ENCODE measurements around the gene SULF2.

SULF2 gene

DNA sequence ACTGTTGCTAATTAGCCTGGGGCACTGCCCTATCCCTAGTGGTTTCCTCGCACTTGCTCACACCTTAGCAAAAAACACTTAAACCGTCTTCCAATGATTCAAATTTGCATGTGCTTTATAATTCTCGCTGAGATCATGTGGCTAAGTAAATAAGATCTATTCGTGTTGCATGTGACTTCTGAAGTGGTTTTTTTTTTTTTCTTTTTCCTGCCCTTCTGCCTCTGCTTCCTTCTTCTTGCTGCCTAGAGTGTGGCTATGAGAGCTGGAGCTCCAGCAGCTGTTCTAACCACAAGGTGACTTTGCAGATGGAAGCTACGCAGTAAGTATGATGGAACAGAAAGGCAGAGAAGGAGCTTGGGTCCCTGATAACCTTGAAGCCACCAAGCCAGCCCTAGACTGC lies 36.5 kb downstream of the SULF2 start:
- peak overlapping the region; percentile 78 for H3K27ac ChIP-seq

DNA sequence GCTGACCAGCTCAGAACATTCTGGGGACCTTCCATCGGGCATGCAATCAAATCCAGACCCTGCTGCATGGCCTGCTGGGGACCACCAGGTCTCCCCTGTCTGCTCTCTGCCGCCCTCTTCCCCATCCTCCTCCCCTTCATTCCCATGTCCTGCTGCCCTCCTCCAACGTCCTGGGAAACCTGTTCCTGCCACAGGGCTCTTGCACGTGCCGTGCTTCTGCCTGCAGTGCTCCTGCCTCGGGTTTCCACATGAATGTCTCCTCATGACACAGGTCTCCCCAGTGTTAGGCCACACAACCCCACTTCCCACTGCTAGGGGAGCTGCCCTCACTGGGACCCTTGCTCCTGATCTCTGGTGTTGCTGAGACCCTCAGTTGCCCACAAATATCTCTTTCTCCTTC lies 37.2 kb downstream of the SULF2 start:
- peak overlapping the region; percentile 78 for H3K27ac ChIP-seq
- TF ChIP-seq, protein P1, sequence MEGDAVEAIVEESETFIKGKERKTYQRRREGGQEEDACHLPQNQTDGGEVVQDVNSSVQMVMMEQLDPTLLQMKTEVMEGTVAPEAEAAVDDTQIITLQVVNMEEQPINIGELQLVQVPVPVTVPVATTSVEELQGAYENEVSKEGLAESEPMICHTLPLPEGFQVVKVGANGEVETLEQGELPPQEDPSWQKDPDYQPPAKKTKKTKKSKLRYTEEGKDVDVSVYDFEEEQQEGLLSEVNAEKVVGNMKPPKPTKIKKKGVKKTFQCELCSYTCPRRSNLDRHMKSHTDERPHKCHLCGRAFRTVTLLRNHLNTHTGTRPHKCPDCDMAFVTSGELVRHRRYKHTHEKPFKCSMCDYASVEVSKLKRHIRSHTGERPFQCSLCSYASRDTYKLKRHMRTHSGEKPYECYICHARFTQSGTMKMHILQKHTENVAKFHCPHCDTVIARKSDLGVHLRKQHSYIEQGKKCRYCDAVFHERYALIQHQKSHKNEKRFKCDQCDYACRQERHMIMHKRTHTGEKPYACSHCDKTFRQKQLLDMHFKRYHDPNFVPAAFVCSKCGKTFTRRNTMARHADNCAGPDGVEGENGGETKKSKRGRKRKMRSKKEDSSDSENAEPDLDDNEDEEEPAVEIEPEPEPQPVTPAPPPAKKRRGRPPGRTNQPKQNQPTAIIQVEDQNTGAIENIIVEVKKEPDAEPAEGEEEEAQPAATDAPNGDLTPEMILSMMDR (conservative IDR thresholded peaks at IDR 0.05; ENCODE audit: low read depth) = no peak
- POLR2A ChIA-PET (ENCODE audit: low non-redundant PET) = no interaction called here
- DNase-seq (ENCODE audit: low spot score) = no peak
- CTCF ChIA-PET = no interaction called here

More for the DNA sequence above, 36.5 kb downstream of the SULF2 start:
- DNase-seq (ENCODE audit: low spot score) = no peak
- TF ChIP-seq, protein P1 (conservative IDR thresholded peaks at IDR 0.05; ENCODE audit: low read depth) = no peak
- ChIA-PET CTCF (interaction anchor here (0.6 kb wide), 1 partner anchor 85 kb away, joined by 3 read pairs; no protein-coding TSS in a partner anchor), POLR2A (ENCODE audit: low non-redundant PET) (no interaction called here)

DNA sequence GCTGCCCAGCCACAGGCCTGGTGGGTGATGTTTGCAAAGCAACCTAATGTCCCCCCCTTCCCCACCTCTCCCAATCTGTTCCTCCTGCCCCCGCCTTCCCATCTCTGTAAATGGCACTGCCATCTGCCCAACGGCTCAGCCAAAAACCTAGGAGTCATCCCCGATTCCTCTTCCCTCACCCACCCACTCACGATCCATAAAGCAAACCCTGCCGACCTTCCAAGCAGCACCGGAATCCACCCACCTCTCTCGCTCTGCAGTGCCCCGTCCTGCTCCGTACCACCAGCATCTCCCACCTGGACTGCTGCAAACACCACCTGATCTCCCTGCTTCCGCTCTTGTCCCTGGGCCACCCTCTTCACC lies 37.6 kb downstream of the SULF2 start:
- CTCF ChIA-PET = no interaction called here
- TF ChIP-seq, protein P1 (conservative IDR thresholded peaks at IDR 0.05; ENCODE audit: low read depth) = no peak
- no peak for DNase-seq (ENCODE audit: low spot score)
- POLR2A ChIA-PET (ENCODE audit: low non-redundant PET) = no interaction called here
- H3K27ac ChIP-seq = peak overlapping the region; percentile 78

DNA sequence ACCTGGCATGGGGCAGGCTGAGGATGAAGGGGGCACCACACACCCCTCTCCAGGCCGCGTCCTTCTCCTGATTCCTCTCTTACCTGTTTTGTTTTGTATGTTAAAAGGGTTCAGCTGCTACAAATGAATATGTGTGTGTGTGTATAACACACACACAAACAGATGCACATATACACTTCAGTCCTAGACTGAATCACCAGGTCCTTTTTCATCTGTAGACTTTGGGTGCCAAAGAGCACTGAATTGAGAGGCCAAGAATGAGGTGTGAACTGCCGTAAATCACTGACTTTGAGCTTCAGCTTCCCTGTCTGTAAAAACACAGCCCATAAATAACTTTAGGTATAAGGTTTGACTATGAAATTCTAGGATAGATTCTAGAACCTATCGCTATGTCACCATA lies 40.5 kb downstream of the SULF2 start:
- CTCF ChIA-PET = no interaction called here

DNA sequence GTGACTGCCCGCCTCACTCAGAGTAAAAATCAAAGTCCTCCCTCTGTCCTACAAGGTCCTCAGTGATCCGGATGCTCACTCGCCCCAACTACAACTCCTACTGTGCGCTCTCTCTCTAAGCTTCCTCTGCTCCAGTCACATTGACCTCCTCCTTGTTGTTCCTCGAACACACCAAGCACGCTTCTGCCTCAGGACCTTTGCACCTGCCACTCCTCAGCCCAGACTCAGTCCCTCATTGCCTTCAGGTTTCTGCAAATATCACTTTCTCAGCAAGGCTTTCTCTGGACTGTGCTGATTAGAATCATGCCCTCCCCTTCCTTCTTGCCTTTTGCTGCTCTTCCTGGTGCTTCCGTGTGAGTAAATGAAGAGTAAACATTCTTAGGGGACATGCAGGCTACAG lies 41.6 kb downstream of the SULF2 start:
- CTCF ChIA-PET = no interaction called here
- POLR2A ChIA-PET (ENCODE audit: low non-redundant PET) = no interaction called here
- TF ChIP-seq, protein P1 (conservative IDR thresholded peaks at IDR 0.05; ENCODE audit: low read depth) = no peak
- peak overlapping the region; percentile 40 for H3K27ac ChIP-seq
- DNase-seq (ENCODE audit: low spot score) = no peak

More for the DNA sequence above, 40.5 kb downstream of the SULF2 start:
- DNase-seq (ENCODE audit: low spot score) = no peak
- TF ChIP-seq, protein P1 (conservative IDR thresholded peaks at IDR 0.05; ENCODE audit: low read depth) = no peak
- POLR2A ChIA-PET (ENCODE audit: low non-redundant PET) = no interaction called here
- H3K27ac ChIP-seq = peak overlapping the region; percentile 40

DNA sequence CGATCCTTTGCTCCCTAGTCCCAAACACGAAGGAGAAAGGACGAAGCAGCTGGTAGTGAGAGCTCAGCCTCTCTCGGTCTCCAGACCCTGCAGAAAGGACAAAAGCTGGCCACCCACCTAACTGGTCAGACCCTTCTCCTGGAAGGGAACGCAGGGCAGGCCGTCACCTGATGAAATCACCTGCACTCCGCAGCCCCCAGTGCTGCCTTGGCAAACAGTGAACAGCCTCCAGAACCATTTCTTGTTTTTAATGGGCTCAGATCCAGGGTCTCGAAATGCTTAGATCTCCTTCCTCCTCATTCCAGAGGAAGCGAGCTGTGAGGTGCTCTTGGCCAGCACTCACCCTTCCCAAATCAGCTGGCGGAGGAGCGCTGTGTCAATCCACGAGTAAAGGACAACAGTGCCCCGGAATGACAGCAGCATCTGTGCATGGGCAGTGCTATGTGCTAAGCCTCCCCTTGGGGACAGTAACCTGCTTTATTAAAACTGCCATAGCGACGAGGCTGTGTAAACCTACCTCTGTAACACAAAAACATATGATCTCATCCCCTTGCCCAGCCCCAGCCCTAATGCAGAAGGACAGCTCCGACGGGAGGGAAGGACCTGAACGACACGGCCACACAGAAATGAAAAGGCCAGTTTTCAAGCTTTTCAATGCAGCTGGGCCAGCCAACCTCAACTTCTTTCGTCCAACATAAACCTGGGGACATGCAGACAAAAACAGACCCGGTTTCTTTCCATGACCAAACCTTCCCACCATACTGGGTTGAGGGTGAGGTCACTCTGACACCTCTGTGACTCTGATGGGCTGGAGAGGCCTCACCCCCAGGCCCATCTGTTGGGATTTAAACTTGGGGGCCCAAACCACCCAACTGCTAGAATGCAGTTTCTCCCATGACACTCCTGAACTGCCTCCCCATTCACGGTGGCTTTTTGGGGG lies 43.3 kb downstream of the SULF2 start:
- ChIA-PET CTCF (interaction anchor here (0.5 to 0.8 kb wide), 2 partner anchors 523 to 1011 kb away, joined by 4 to 6 read pairs; no protein-coding TSS in a partner anchor), POLR2A (ENCODE audit: low non-redundant PET) (no interaction called here)
- DNase-seq (ENCODE audit: low spot score) = no peak
- TF ChIP-seq, protein P1 (conservative IDR thresholded peaks at IDR 0.05; ENCODE audit: low read depth) = no peak
- peak overlapping the region; percentile 42 for H3K27ac ChIP-seq
